ENCODE measurements around the gene PCDHA1.

DNA sequence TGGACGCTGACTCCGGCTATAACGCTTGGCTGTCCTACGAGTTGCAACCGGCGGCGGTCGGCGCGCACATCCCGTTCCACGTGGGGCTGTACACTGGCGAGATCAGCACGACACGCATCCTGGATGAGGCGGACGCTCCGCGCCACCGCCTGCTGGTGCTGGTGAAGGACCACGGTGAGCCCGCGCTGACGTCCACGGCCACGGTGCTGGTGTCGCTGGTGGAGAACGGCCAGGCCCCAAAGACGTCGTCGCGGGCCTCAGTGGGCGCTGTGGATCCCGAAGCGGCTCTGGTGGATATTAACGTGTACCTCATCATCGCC lies 91.3 kb downstream of the PCDHA1 start:
- TF ChIP-seq CTCF (IDR thresholded peaks at IDR 0.05 in 8 of 11, conservative IDR thresholded peaks at IDR 0.05 in 3 of 11) (no peak), POLR2A (IDR thresholded peaks at IDR 0.05) (no peak)

Data from spleen (tissue), 7 donors.